ENCODE results near the gene GADD45B. TPM values are rescaled to one million over a fixed set of nuclear protein-coding genes. Genes with fewer than 3 reads are reported as not detected.

Gene GADD45B
- total and polyA plus RNA-seq, 2 donors (not counting 1 experiment from before 2014, with no cell fraction given) = 32.5 to 61.7 TPM

GRCh38 chr19:2484178-2484937, 8.4 kb downstream of the GADD45B start:
- H3K27ac ChIP-seq (ENCODE audit: insufficient read depth, low read length) = no peak overlapping the region
- no peak overlapping the region for H2AFZ ChIP-seq (ENCODE audit: low read length)
- H3K79me2 ChIP-seq (ENCODE audit: control insufficient read depth, insufficient read depth, low read length) = no peaks in the 10 kb centered on the region
- no peaks in the 10 kb centered on the region for H4K20me1 ChIP-seq (ENCODE audit: control insufficient read depth, extremely low read depth, insufficient read depth, low read length)
- H3K4me3 ChIP-seq (replicated peaks in 1 of 4; ENCODE audit: control extremely low read depth in 1 of 4, insufficient read depth in 1 of 4, low read depth in 3 of 4, low read length in 4 of 4) = no peak overlapping the region
- H3K9ac ChIP-seq (ENCODE audit: insufficient read depth, low read length) = no peak overlapping the region
- H3K4me1 ChIP-seq (ENCODE audit: control insufficient read depth, extremely low read depth, insufficient read depth, low read length) = peaks cover 4% of the 10 kb centered on the region
- TF ChIP-seq, protein P1, sequence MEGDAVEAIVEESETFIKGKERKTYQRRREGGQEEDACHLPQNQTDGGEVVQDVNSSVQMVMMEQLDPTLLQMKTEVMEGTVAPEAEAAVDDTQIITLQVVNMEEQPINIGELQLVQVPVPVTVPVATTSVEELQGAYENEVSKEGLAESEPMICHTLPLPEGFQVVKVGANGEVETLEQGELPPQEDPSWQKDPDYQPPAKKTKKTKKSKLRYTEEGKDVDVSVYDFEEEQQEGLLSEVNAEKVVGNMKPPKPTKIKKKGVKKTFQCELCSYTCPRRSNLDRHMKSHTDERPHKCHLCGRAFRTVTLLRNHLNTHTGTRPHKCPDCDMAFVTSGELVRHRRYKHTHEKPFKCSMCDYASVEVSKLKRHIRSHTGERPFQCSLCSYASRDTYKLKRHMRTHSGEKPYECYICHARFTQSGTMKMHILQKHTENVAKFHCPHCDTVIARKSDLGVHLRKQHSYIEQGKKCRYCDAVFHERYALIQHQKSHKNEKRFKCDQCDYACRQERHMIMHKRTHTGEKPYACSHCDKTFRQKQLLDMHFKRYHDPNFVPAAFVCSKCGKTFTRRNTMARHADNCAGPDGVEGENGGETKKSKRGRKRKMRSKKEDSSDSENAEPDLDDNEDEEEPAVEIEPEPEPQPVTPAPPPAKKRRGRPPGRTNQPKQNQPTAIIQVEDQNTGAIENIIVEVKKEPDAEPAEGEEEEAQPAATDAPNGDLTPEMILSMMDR (conservative IDR thresholded peaks at IDR 0.05 in 1 of 2, IDR thresholded peaks at IDR 0.05 in 1 of 2; ENCODE audit: low read depth in 1 of 2, low read length in 2 of 2) = no peak
- TF ChIP-seq EZH2 (IDR thresholded peaks at IDR 0.05; ENCODE audit: low read length, missing control alignments) = no peak
- H3K27me3 ChIP-seq (ENCODE audit: control insufficient read depth, insufficient read depth, low read length) = no peaks in the 10 kb centered on the region
- no peak overlapping the region for H3K4me2 ChIP-seq (ENCODE audit: extremely low read depth, insufficient read depth, low read length)
- H3K36me3 ChIP-seq (ENCODE audit: control insufficient read depth, insufficient read depth, low read length) = no peaks in the 10 kb centered on the region
- no peak for DNase-seq (ENCODE audit: low read depth in 2 of 2)
- H3K9me3 ChIP-seq (ENCODE audit: control insufficient read depth, insufficient read depth, low read depth, low read length) = peaks cover 1% of the 10 kb centered on the region

GRCh38 chr19:2485428-2485827, 9.5 kb downstream of the GADD45B start:
- Histone ChIP-seq H3K36me3 (ENCODE audit: control insufficient read depth, insufficient read depth, low read length) (no peaks in the 10 kb centered on the region), H3K9me3 (ENCODE audit: control insufficient read depth, insufficient read depth, low read depth, low read length) (peaks cover 1% of the 10 kb centered on the region), H2AFZ (ENCODE audit: low read length) (no peak overlapping the region), H3K4me3 (replicated peaks in 1 of 4; ENCODE audit: control extremely low read depth in 1 of 4, insufficient read depth in 1 of 4, low read depth in 3 of 4, low read length in 4 of 4) (no peak overlapping the region), H3K27ac (ENCODE audit: insufficient read depth, low read length) (no peak overlapping the region), H3K4me2 (ENCODE audit: extremely low read depth, insufficient read depth, low read length) (no peak overlapping the region), H3K27me3 (ENCODE audit: control insufficient read depth, insufficient read depth, low read length) (no peaks in the 10 kb centered on the region), H3K79me2 (ENCODE audit: control insufficient read depth, insufficient read depth, low read length) (no peaks in the 10 kb centered on the region), H3K4me1 (ENCODE audit: control insufficient read depth, extremely low read depth, insufficient read depth, low read length) (peaks cover 7% of the 10 kb centered on the region), H3K9ac (ENCODE audit: insufficient read depth, low read length) (no peak overlapping the region), H4K20me1 (ENCODE audit: control insufficient read depth, extremely low read depth, insufficient read depth, low read length) (no peaks in the 10 kb centered on the region)
- no peak for DNase-seq (ENCODE audit: low read depth in 2 of 2)
- TF ChIP-seq, protein P1 (conservative IDR thresholded peaks at IDR 0.05 in 1 of 2, IDR thresholded peaks at IDR 0.05 in 1 of 2; ENCODE audit: low read depth in 1 of 2, low read length in 2 of 2) = no peak
- no peak for TF ChIP-seq EZH2 (IDR thresholded peaks at IDR 0.05; ENCODE audit: low read length, missing control alignments)

DNA sequence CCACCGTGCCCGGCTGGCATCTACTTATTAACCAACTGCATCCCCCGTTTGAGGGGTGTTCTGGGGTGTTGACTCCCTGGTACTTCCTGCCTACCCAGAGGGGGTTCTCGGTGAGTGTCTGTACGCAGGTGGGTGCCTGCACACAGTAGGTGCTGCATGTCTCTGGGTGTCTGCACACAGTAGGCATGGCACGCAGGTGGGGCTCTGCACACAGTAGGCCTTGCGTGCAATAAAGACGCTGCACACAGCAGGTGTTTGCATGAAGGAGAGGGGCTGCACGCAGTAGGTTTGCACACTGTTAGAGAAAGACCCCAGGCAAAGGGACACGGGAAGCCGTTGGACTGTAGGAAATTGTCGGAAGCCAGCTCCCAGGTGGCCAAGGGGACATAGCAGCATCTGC, 11.2 kb downstream of the GADD45B start:
- Histone ChIP-seq H3K9me3 (ENCODE audit: control insufficient read depth, insufficient read depth, low read depth, low read length) (peaks cover 1% of the 10 kb centered on the region), H3K27me3 (ENCODE audit: control insufficient read depth, insufficient read depth, low read length) (no peaks in the 10 kb centered on the region), H3K4me2 (ENCODE audit: extremely low read depth, insufficient read depth, low read length) (no peak overlapping the region), H3K79me2 (ENCODE audit: control insufficient read depth, insufficient read depth, low read length) (no peaks in the 10 kb centered on the region), H3K27ac (ENCODE audit: insufficient read depth, low read length) (no peak overlapping the region), H3K9ac (ENCODE audit: insufficient read depth, low read length) (no peak overlapping the region), H2AFZ (ENCODE audit: low read length) (no peak overlapping the region), H3K36me3 (ENCODE audit: control insufficient read depth, insufficient read depth, low read length) (no peaks in the 10 kb centered on the region), H3K4me1 (ENCODE audit: control insufficient read depth, extremely low read depth, insufficient read depth, low read length) (peaks cover 11% of the 10 kb centered on the region), H3K4me3 (replicated peaks in 1 of 4; ENCODE audit: control extremely low read depth in 1 of 4, insufficient read depth in 1 of 4, low read depth in 3 of 4, low read length in 4 of 4) (no peak overlapping the region), H4K20me1 (ENCODE audit: control insufficient read depth, extremely low read depth, insufficient read depth, low read length) (no peaks in the 10 kb centered on the region)
- no peak for TF ChIP-seq EZH2 (IDR thresholded peaks at IDR 0.05; ENCODE audit: low read length, missing control alignments)
- TF ChIP-seq, protein P1 (conservative IDR thresholded peaks at IDR 0.05 in 1 of 2, IDR thresholded peaks at IDR 0.05 in 1 of 2; ENCODE audit: low read depth in 1 of 2, low read length in 2 of 2) = no peak
- no peak for DNase-seq (ENCODE audit: low read depth in 2 of 2)

Data from fibroblast of lung (primary cell).